ENCODE measurements around the gene OSBPL2. TPM values are rescaled to one million over a fixed set of nuclear protein-coding genes. Genes with fewer than 3 reads are reported as not detected.

OSBPL2 gene
- total RNA-seq, 1 donor from 2014 or later = 28.4 TPM

DNA sequence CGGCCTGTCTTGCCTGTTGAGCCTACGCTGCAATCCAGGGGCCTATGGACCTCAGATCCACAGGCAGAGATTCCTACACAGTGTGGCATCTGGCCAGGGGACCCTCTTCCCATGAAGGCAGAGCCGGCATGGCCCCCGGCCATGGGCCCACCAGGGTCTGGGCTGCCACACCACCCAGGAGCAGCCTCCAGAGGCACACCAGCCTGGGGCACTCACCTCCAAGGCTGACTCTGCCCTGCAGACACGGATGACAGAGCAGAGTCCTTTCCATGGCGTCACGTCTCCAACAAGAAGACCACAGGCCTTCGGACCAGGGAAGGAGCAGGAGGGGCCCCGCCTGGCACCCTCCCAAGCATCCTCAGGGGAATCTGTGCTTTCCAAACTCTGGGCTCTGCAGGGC, 14.8 kb upstream of the OSBPL2 start:
- Histone ChIP-seq H2AFZ (replicated peaks) (no peak overlapping the region), H3K9ac (no peak overlapping the region), H3F3A (ENCODE audit: low read depth) (peaks cover 24% of the 10 kb centered on the region), H3K4me1 (peaks cover 25% of the 10 kb centered on the region), H3K79me2 (ENCODE audit: low read depth) (no peaks in the 10 kb centered on the region), H3K4me3 (no peak overlapping the region), H4K20me1 (ENCODE audit: low read depth) (peaks cover 27% of the 10 kb centered on the region), H3K27ac (no peak overlapping the region), H3K27me3 (peaks cover 76% of the 10 kb centered on the region), H3K9me3 (ENCODE audit: low read depth) (no peaks in the 10 kb centered on the region), H3K4me2 (no peak overlapping the region), H3K36me3 (no peaks in the 10 kb centered on the region)
- Mint-ChIP-seq H3K9me3 (no peaks in the 10 kb centered on the region), H3K27me3 (ENCODE audit: insufficient read depth, low read depth) (peaks cover 28% of the 10 kb centered on the region), H3K4me3 (no peak overlapping the region), H3K36me3 (no peaks in the 10 kb centered on the region), H3K27ac (no peak overlapping the region), H3K4me1 (peaks cover 10% of the 10 kb centered on the region)
- TF ChIP-seq EZH2phosphoT487 (IDR thresholded peaks at IDR 0.05) = no peak
- no peak for TF ChIP-seq EZH2 (IDR thresholded peaks at IDR 0.05)
- no peak for TF ChIP-seq CTCF (IDR thresholded peaks at IDR 0.05)
- DNase-seq (ENCODE audit: low spot score) = no peak

- Histone ChIP-seq H3K4me1 (peaks cover 20% of the 10 kb centered on the region), H2AFZ (replicated peaks) (no peak overlapping the region), H3K4me3 (no peak overlapping the region), H3K27ac (no peak overlapping the region), H3K79me2 (ENCODE audit: low read depth) (no peaks in the 10 kb centered on the region), H3K4me2 (no peak overlapping the region), H4K20me1 (ENCODE audit: low read depth) (peaks cover 20% of the 10 kb centered on the region), H3K9ac (no peak overlapping the region), H3K36me3 (no peaks in the 10 kb centered on the region), H3K27me3 (peaks cover 69% of the 10 kb centered on the region), H3F3A (ENCODE audit: low read depth) (peaks cover 20% of the 10 kb centered on the region), H3K9me3 (ENCODE audit: low read depth) (no peaks in the 10 kb centered on the region)
- Mint-ChIP-seq H3K27me3 (ENCODE audit: insufficient read depth, low read depth) (peaks cover 22% of the 10 kb centered on the region), H3K4me1 (peaks cover 5% of the 10 kb centered on the region), H3K4me3 (no peak overlapping the region), H3K9me3 (no peaks in the 10 kb centered on the region), H3K36me3 (no peaks in the 10 kb centered on the region), H3K27ac (peak overlapping the region; percentile 93)
- no peak for DNase-seq (ENCODE audit: low spot score)
- TF ChIP-seq EZH2phosphoT487 (IDR thresholded peaks at IDR 0.05) = no peak
- no peak for TF ChIP-seq CTCF (IDR thresholded peaks at IDR 0.05)
- TF ChIP-seq EZH2 (IDR thresholded peaks at IDR 0.05) = no peak
Measured at GRCh38 chr20:62224113-62224855, 14.0 kb upstream of the OSBPL2 start.

DNA sequence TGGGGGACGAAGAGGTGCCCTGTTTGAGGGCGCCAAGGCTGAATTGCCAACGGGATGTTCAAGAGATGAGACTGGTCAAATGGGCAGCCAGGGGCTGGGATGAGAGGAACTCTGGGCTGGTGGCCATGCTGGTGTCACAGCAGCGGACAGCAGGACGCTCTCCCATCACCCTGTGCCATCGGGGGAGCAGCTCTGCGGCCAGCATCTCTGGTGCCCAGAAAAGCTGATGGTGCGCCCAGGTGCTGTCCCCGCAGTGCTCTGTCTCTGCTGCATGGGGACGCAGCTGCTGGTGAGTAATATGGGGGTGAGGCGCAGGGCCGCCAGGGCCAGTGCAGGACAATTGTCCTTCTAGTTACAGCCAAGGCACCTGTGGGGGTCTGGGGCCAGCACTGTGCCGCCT, 13.3 kb upstream of the OSBPL2 start:
- Histone ChIP-seq H3K27me3 (peaks cover 62% of the 10 kb centered on the region), H3K36me3 (no peaks in the 10 kb centered on the region), H3F3A (ENCODE audit: low read depth) (peaks cover 17% of the 10 kb centered on the region), H3K4me2 (no peak overlapping the region), H3K4me3 (no peak overlapping the region), H3K27ac (no peak overlapping the region), H3K9me3 (ENCODE audit: low read depth) (no peaks in the 10 kb centered on the region), H2AFZ (replicated peaks) (no peak overlapping the region), H3K4me1 (peaks cover 18% of the 10 kb centered on the region), H3K9ac (no peak overlapping the region), H4K20me1 (ENCODE audit: low read depth) (peaks cover 17% of the 10 kb centered on the region), H3K79me2 (ENCODE audit: low read depth) (no peaks in the 10 kb centered on the region)
- TF ChIP-seq CTCF (IDR thresholded peaks at IDR 0.05) (no peak), EZH2 (IDR thresholded peaks at IDR 0.05) (no peak), EZH2phosphoT487 (IDR thresholded peaks at IDR 0.05) (no peak)
- Mint-ChIP-seq H3K4me1 (peaks cover 5% of the 10 kb centered on the region), H3K36me3 (no peaks in the 10 kb centered on the region), H3K27ac (peak overlapping the region; percentile 93), H3K27me3 (ENCODE audit: insufficient read depth, low read depth) (peaks cover 21% of the 10 kb centered on the region), H3K4me3 (no peak overlapping the region), H3K9me3 (no peaks in the 10 kb centered on the region)
- DNase-seq (ENCODE audit: low spot score) = no peak

Measured in neural progenitor cell (in vitro differentiated cells).